ENCODE measurements around the gene MFNG. TPM values are rescaled to one million over a fixed set of nuclear protein-coding genes. Genes with fewer than 3 reads are reported as not detected.

Gene MFNG
- total RNA-seq, 2 donors from 2014 or later, result 4.4 to 7.3 TPM

GRCh38 chr22:37517826-37518450 is 31.8 kb upstream of the MFNG start:
- H3K27me3 ChIP-seq (replicated peaks; ENCODE audit: insufficient read depth), result no peaks in the 10 kb centered on the region
- intact Hi-C loops (cut with DNase I), result no loop called here
- no peaks in the 10 kb centered on the region for H3K9me3 ChIP-seq
- no peak for TF ChIP-seq POLR2AphosphoS5 (IDR thresholded peaks at IDR 0.05)
- no peak for TF ChIP-seq POLR2A (IDR thresholded peaks at IDR 0.05)
- no peak for TF ChIP-seq CTCF (IDR thresholded peaks at IDR 0.05)
- H3K27ac ChIP-seq, result peak overlapping the region in 1 of 2 donors; percentile 41
- no peaks in the 10 kb centered on the region for H3K4me1 ChIP-seq (replicated peaks)
- no peak for DNase-seq (ENCODE audit: low spot score)
- peak overlapping the region; percentile 52 to 65 for H3K4me3 ChIP-seq
- WGBS, result 85% methylated on average over 15 of the region's 15 CpGs
- no peaks in the 10 kb centered on the region for H3K36me3 ChIP-seq

DNA sequence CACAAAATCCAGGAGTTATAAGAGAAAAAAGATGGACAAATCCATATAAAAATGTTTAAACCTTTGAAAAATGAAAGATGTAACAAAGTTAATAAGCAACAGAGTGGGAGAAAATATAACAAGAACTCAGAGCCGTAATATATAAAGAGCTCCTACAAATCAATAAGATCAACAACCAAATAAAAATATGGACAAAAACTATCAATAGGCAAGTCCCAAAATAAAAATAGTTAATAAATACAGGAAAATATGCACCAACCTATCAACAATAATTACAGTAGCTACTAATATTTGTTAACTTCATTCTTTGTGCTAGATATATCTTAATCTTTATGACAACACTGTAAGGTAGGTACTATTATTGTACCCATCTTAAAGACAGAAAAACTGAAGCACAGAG is 30.3 kb upstream of the MFNG start:
- Histone ChIP-seq H3K27ac (no peak overlapping the region), H3K36me3 (no peaks in the 10 kb centered on the region), H3K27me3 (replicated peaks; ENCODE audit: insufficient read depth) (no peaks in the 10 kb centered on the region), H3K9me3 (no peaks in the 10 kb centered on the region), H3K4me3 (no peak overlapping the region), H3K4me1 (replicated peaks) (no peaks in the 10 kb centered on the region)
- 100% methylated on average over 1 of the region's 1 CpG for WGBS
- intact Hi-C loops (cut with DNase I), result no loop called here
- no peak for DNase-seq (ENCODE audit: low spot score)
- TF ChIP-seq POLR2A (IDR thresholded peaks at IDR 0.05), result no peak
- no peak for TF ChIP-seq POLR2AphosphoS5 (IDR thresholded peaks at IDR 0.05)
- TF ChIP-seq CTCF (IDR thresholded peaks at IDR 0.05), result no peak

GRCh38 chr22:37515901-37516300 is 29.7 kb upstream of the MFNG start:
- Histone ChIP-seq H3K27ac (no peak overlapping the region), H3K36me3 (no peaks in the 10 kb centered on the region), H3K4me1 (replicated peaks) (no peaks in the 10 kb centered on the region), H3K27me3 (replicated peaks; ENCODE audit: insufficient read depth) (no peaks in the 10 kb centered on the region), H3K4me3 (no peak overlapping the region), H3K9me3 (no peaks in the 10 kb centered on the region)
- intact Hi-C loops (cut with DNase I), result no loop called here
- 95% methylated on average over 23 of the region's 23 CpGs for WGBS
- TF ChIP-seq CTCF (IDR thresholded peaks at IDR 0.05), result no peak
- DNase-seq (ENCODE audit: low spot score), result no peak

GRCh38 chr22:37514526-37515051 is 28.4 kb upstream of the MFNG start:
- H3K4me3 ChIP-seq, result no peak overlapping the region
- H3K36me3 ChIP-seq, result no peaks in the 10 kb centered on the region
- no peaks in the 10 kb centered on the region for H3K27me3 ChIP-seq (replicated peaks; ENCODE audit: insufficient read depth)
- no peaks in the 10 kb centered on the region for H3K9me3 ChIP-seq
- H3K27ac ChIP-seq, result no peak overlapping the region
- H3K4me1 ChIP-seq (replicated peaks), result no peaks in the 10 kb centered on the region
- intact Hi-C loops (cut with DNase I), result no loop called here
- WGBS, result 80% methylated on average over 12 of the region's 15 CpGs
- no peak for TF ChIP-seq CTCF (IDR thresholded peaks at IDR 0.05)
- TF ChIP-seq POLR2AphosphoS5 (IDR thresholded peaks at IDR 0.05), result no peak
- no peak for DNase-seq (ENCODE audit: low spot score)

DNA sequence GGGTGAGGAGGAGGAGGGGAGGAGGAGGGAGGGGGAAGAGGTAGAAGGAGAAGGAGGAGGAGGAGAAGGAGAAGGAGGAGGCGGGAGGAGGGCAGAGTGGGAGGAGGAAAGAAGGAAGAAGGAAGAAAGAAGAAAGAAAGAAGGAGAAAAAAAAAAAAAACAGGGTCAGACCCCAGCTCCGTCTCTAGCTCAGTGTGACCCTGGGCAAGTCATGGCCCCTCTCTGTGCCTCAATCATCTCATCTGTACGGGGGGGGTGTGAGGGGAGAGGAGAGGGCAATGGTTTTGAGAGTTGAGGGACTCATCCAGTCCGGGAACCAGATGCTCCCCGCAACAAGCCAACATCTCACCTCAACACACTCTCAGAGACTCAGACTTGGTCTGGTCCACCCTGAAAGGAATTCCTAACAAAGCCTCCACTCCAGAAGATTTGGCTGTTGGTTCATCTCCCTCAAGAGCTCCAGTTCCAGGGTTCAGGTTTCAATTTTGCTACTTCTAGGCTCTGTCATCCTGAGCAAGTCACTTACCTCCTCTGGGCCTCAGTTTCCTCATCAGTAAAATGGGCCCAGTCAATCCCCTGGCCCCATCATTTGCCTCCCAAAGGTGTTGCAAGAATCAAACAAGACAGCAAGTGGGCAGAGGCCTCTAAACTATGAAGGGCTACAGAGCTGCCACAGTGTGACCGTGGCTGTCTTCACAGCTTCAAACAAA is 25.4 kb upstream of the MFNG start:
- no peak for DNase-seq (ENCODE audit: low spot score)
- 96% methylated on average over 6 of the region's 6 CpGs for WGBS
- intact Hi-C loops (cut with DNase I), result no loop called here
- no peaks in the 10 kb centered on the region for H3K4me1 ChIP-seq (replicated peaks)
- TF ChIP-seq POLR2AphosphoS5 (IDR thresholded peaks at IDR 0.05), result no peak
- no peak for TF ChIP-seq POLR2A (IDR thresholded peaks at IDR 0.05)
- no peak for TF ChIP-seq CTCF (IDR thresholded peaks at IDR 0.05)
- H3K36me3 ChIP-seq, result no peaks in the 10 kb centered on the region
- H3K9me3 ChIP-seq, result no peaks in the 10 kb centered on the region
- no peak overlapping the region for H3K4me3 ChIP-seq
- no peaks in the 10 kb centered on the region for H3K27me3 ChIP-seq (replicated peaks; ENCODE audit: insufficient read depth)
- H3K27ac ChIP-seq, result no peak overlapping the region

All from prostate gland (tissue), 2 donors.